GM10248 (cell line): ENCODE data around the gene DDX42.

Experiments
- CTCF ChIA-PET: fragments of 300-600 bp; sonication (Branson Sonifier 250); formaldehyde crosslinking; extraction: SDS; loops from one replicate; lab custom pipeline; 2021; ENCODE audit warnings: antibody characterized with exemption; lab: Yijun Ruan, JAX
- POLR2A ChIA-PET: fragments of 350-650 bp; sonication (Branson Sonifier 250); formaldehyde crosslinking; extraction: SDS; loops from one replicate; lab custom pipeline; 2020; ENCODE audit warnings: antibody characterized with exemption; lab: Yijun Ruan, JAX
- DNase-seq: peaks from one replicate; pipeline ENCODE4 v3.0.0; 2012; ENCODE audit errors: extremely low spot score
- TF ChIP-seq, protein P1 (sequence below): IDR thresholded peaks from 2 replicates; pipeline ENCODE4 v1.5.1; 2012; ENCODE audit warnings: mild to moderate bottlenecking, low read depth; ENCODE audit errors: extremely low read depth, missing control alignments, control extremely low read depth

DDX42 gene

DNA sequence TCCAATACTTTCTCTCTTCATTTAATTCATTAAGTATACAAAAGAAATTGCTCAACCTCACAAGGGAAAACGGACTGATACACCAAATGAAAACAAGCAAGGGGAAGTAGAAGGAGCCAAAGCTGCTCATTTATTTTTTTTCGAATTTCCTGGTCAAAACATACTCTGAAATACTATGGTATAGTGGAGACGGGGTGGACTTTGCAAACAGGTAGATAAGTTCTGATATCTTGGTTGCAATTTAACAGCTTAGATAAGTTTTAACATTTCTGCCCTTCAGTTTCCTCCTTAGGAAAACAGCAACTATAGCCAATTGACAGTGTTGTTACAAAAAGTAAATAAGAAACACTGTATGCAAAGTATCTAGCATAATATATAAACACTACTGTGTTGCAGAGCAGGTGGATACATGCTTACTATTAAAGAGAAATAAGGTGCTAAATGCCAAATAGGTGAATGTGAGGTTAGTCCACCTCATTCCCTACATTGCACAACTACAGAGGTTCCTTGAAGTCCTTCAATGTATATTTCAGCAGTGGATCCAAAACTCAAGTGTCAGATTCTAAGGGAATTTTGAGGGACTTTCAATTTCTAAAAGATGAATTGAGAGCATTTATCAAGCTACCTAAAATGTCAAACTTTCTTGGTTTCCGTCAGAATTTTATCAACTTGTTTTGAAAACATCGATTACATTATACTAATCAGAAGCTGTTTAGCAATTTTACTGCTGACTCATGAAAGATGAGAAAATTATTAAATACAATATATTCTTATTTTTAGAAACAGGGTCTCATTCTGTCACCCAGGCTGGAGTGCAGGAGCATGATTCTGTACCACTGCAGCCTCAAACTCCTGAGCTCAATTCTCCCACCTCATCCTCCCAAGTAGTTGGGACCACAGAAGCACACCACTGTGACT lies 11.6 kb upstream of the DDX42 start:
- ChIA-PET POLR2A (interaction anchor here (1.2 kb wide), 1 partner anchor 11 kb away, joined by 4 read pairs; the partner anchor contains the start of genes CCDC47 and DDX42), CTCF (interaction anchor here (0.7 to 1.9 kb wide), 7 partner anchors 10 to 86 kb away, joined by 3 to 8 read pairs (median 3); partner anchors contain the start of genes CCDC47 and DDX42)
- TF ChIP-seq, protein P1, sequence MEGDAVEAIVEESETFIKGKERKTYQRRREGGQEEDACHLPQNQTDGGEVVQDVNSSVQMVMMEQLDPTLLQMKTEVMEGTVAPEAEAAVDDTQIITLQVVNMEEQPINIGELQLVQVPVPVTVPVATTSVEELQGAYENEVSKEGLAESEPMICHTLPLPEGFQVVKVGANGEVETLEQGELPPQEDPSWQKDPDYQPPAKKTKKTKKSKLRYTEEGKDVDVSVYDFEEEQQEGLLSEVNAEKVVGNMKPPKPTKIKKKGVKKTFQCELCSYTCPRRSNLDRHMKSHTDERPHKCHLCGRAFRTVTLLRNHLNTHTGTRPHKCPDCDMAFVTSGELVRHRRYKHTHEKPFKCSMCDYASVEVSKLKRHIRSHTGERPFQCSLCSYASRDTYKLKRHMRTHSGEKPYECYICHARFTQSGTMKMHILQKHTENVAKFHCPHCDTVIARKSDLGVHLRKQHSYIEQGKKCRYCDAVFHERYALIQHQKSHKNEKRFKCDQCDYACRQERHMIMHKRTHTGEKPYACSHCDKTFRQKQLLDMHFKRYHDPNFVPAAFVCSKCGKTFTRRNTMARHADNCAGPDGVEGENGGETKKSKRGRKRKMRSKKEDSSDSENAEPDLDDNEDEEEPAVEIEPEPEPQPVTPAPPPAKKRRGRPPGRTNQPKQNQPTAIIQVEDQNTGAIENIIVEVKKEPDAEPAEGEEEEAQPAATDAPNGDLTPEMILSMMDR: no peak
- no peak for DNase-seq

DNA sequence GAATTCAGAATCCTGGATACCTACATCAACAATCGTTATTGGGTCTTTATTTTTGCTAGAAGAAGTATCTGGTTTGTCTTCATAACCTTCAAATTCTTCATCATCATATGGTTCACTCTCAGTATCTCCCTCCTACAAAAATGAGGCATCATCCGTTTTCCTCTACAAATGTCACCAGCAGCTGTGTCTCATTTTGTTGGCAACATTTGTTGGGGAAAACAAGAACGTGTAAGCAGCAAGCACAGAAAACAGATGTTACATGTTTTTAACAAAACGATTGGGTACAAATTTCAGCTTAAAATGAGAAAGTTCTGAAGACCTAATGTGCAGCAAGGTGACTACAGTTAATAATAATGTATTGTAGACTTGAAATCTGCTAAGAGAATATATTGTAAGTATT lies 9.3 kb upstream of the DDX42 start:
- ChIA-PET POLR2A (no interaction called here), CTCF (interaction anchor here (1.2 to 2.5 kb wide), 3 partner anchors 9 to 51 kb away, joined by 3 to 8 read pairs (median 7); partner anchors contain the start of genes CCDC47 and DDX42)
- no peak for DNase-seq
- TF ChIP-seq, protein P1: no peak

DNA sequence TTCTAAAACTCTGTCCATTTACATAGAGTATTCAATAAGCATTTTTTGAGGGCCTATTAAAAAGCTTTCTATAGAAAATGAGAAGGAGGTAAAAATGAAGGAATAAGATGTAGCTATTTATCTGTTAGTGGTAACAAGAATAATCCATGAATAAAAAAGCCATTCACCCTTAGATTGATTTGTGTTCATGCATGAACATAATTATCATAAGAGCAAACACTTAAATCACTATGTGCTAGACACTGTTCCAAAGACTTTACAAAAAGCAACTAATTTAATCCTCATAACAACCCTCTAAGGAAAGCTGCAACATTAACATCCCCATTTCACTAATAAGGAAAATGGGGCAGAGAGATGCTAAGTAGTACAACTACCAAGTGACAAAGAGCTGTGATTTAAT lies 7.2 kb upstream of the DDX42 start:
- POLR2A ChIA-PET: no interaction called here
- TF ChIP-seq, protein P1: no peak
- CTCF ChIA-PET: interaction anchor here (0.9 to 1.8 kb wide), 6 partner anchors 9 to 82 kb away, joined by 3 to 5 read pairs (median 3); no protein-coding TSS in a partner anchor
- DNase-seq: no peak

DNA sequence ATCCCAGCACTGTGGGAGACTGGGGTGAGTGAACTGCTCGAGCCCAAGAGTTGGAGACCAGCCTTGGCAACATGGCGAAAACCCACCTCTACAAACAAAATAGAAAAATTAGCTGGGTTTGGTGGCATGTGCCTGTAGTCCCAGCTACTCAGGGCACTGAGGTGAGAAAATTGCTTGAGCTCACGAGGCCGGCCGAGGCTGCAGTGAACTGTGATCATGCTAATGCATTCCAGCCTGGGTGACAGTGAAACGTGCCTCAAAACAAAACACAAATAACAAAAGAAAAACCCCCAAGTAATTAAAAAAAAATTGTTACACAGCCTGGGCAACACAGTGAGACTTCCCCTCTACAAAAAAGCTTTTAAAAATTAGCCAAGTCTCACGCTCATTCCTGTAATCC lies 5.5 kb upstream of the DDX42 start:
- CTCF ChIA-PET: interaction anchor here (0.8 to 1.4 kb wide), 7 partner anchors 11 to 1703 kb away, joined by 3 to 6 read pairs (median 3); no protein-coding TSS in a partner anchor
- DNase-seq: no peak

DNA sequence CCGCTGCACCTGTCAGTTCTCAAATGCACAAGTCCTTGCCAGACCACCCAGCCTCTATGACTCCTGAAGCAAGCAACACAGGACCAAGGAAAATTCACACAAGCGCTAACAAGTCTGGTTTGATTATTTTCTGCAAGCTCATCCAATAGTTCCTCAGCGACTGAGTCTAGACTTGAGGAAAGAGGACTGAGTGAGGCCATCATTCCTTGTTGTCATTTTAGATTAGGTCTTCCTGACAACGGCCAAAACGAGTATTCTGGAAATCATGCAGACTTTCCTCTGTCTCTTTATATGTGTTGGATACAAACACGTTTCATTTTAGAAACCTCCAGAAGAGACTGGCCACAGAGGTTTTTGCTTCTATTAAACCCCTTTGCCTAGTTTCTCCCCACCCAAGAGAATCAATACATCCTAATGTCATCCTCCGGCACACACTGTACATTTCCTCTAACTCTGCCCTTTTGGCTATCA lies 1.1 kb upstream of the DDX42 start:
- CTCF ChIA-PET: interaction anchor here (1.3 to 2.6 kb wide), 5 partner anchors 8 to 63 kb away, joined by 3 to 8 read pairs (median 5); no protein-coding TSS in a partner anchor

More for the DNA sequence above, 5.5 kb upstream of the DDX42 start:
- TF ChIP-seq, protein P1: no peak
- POLR2A ChIA-PET: interaction anchor here (0.9 to 1.2 kb wide), 2 partner anchors 26 to 27 kb away, joined by 3 read pairs; no protein-coding TSS in a partner anchor

More for the DNA sequence above, 1.1 kb upstream of the DDX42 start:
- no peak for DNase-seq
- TF ChIP-seq, protein P1: no peak
- POLR2A ChIA-PET: interaction anchor here (1.0 to 1.8 kb wide), 5 partner anchors 10 to 71 kb away, joined by 3 to 8 read pairs (median 4); partner anchors contain the start of gene STRADA
